ENCODE results near the gene ENOX1. TPM values are rescaled to one million over a fixed set of nuclear protein-coding genes. Genes with fewer than 3 reads are reported as not detected.

Gene ENOX1
- total RNA-seq, 1 donor from 2014 or later, result 9.7 TPM

- no peak for DNase-seq
Measured at GRCh38 chr13:43478902-43479301, 307.9 kb downstream of the ENOX1 start.

- DNase-seq, result no peak
Measured at GRCh38 chr13:43478211-43478610, 308.6 kb downstream of the ENOX1 start.

- peak; percentile 57 for DNase-seq
Measured at GRCh38 chr13:43475140-43475539, 311.6 kb downstream of the ENOX1 start.

- DNase-seq, result no peak
Measured at GRCh38 chr13:43473437-43473836, 313.3 kb downstream of the ENOX1 start.

- DNase-seq, result no peak
Measured at GRCh38 chr13:43472980-43473379, 313.8 kb downstream of the ENOX1 start.

GRCh38 chr13:43472339-43472738, 314.4 kb downstream of the ENOX1 start:
- DNase-seq, result no peak

GRCh38 chr13:43470610-43471009, 316.2 kb downstream of the ENOX1 start:
- no peak for DNase-seq

- no peak for DNase-seq
Measured at GRCh38 chr13:43469791-43470190, 317.0 kb downstream of the ENOX1 start.

- DNase-seq, result no peak
Measured at GRCh38 chr13:43464578-43465264, 322.1 kb downstream of the ENOX1 start.

GRCh38 chr13:43448605-43449336, 338.0 kb downstream of the ENOX1 start:
- DNase-seq, result no peak

GRCh38 chr13:43446126-43446525, 340.6 kb downstream of the ENOX1 start:
- no peak for DNase-seq

GRCh38 chr13:43445668-43446067, 341.1 kb downstream of the ENOX1 start:
- DNase-seq, result no peak

- DNase-seq, result no peak
Measured at GRCh38 chr13:43444081-43444480, 342.7 kb downstream of the ENOX1 start.

- no peak for DNase-seq
Measured at GRCh38 chr13:43441899-43442499, 344.8 kb downstream of the ENOX1 start.

GRCh38 chr13:43441464-43441863, 345.3 kb downstream of the ENOX1 start:
- DNase-seq, result no peak

GRCh38 chr13:43434191-43434590, 352.6 kb downstream of the ENOX1 start:
- DNase-seq, result no peak

- peak; percentile 9 for DNase-seq
Measured at GRCh38 chr13:43433691-43434141, 353.1 kb downstream of the ENOX1 start.

- DNase-seq, result peak; percentile 70
Measured at GRCh38 chr13:43432958-43433357, 353.8 kb downstream of the ENOX1 start.

GRCh38 chr13:43431841-43432240, 354.9 kb downstream of the ENOX1 start:
- DNase-seq, result no peak

GRCh38 chr13:43431290-43431716, 355.5 kb downstream of the ENOX1 start:
- no peak for DNase-seq

- DNase-seq, result no peak
Measured at GRCh38 chr13:43428545-43429296, 358.1 kb downstream of the ENOX1 start.

GRCh38 chr13:43426355-43426754, 360.4 kb downstream of the ENOX1 start:
- DNase-seq, result no peak

- no peak for DNase-seq
Measured at GRCh38 chr13:43425234-43425633, 361.5 kb downstream of the ENOX1 start.

Data from skin of body (tissue), 2 donors.